Neural cell (in vitro differentiated cells): Measurements from ENCODE around the gene POMT2. TPM values are rescaled to one million over a fixed set of nuclear protein-coding genes. Genes with fewer than 3 reads are reported as not detected.

Experiments
- H2AFZ ChIP-seq: fragments of 200-600, 300-800 bp; sonication (generic), shearing (Covaris generic); 2 replicates; pipeline ENCODE4 v1.6.0; 2014; ENCODE audit warnings: low read depth, mild to moderate bottlenecking, antibody characterized with exemption, low read length, moderate library complexity
- H3F3A ChIP-seq: fragments of 200-600 bp; shearing (Covaris generic); 2 replicates; pipeline ENCODE4 v1.6.1; 2016; ENCODE audit warnings: mild to moderate bottlenecking, moderate library complexity, mixed read lengths, antibody characterized with exemption, low read length; ENCODE audit not compliant: insufficient read depth, poor library complexity, severe bottlenecking
- H3K27ac ChIP-seq: fragments of 200-600, 300-800 bp; sonication (generic), shearing (Covaris generic); 2 replicates; pipeline ENCODE4 v1.5.1; 2014; ENCODE audit warnings: mild to moderate bottlenecking, low read length, moderate library complexity
- H3K27me3 ChIP-seq: fragments of 300-800, 200-600 bp; sonication (generic), shearing (Covaris generic); 2 replicates; pipeline ENCODE4 v1.6.0; 2014; ENCODE audit warnings: mild to moderate bottlenecking, low read depth, low read length, moderate library complexity; ENCODE audit not compliant: insufficient read depth
- H3K36me3 ChIP-seq: fragments of 300-800, 200-600 bp; sonication (generic), shearing (Covaris generic); 2 replicates; pipeline ENCODE4 v1.5.1; 2014; ENCODE audit warnings: mild to moderate bottlenecking, antibody characterized with exemption, low read length, moderate library complexity; ENCODE audit not compliant: insufficient read depth
- H3K4me2 ChIP-seq: fragments of 300-800, 200-600 bp; sonication (generic), shearing (Covaris generic); 2 replicates; pipeline ENCODE4 v1.6.0; 2014; ENCODE audit warnings: mild to moderate bottlenecking, low read length
- H3K4me3 ChIP-seq: fragments of 300-800, 200-600 bp; sonication (generic), shearing (Covaris generic); 2 replicates; pipeline ENCODE4 v1.5.1; 2014; ENCODE audit warnings: mild to moderate bottlenecking, low read length, moderate library complexity
- H3K79me2 ChIP-seq: fragments of 200-600 bp; shearing (Covaris generic); replicated peaks from 2 replicates; pipeline ENCODE4 v1.6.0; 2014; ENCODE audit warnings: mild to moderate bottlenecking, low read length, moderate library complexity; ENCODE audit not compliant: insufficient read depth
- H3K9ac ChIP-seq: fragments of 300-800, 200-600 bp; sonication (generic), shearing (Covaris generic); 2 replicates; pipeline ENCODE4 v1.6.1; 2016; ENCODE audit warnings: mild to moderate bottlenecking, low read length, mixed read lengths
- H3K9me2 ChIP-seq: fragments of 200-600 bp; shearing (Covaris generic); 2 replicates; pipeline ENCODE4 v1.6.1; 2016; ENCODE audit warnings: mild to moderate bottlenecking, low read length, mixed read lengths; ENCODE audit not compliant: insufficient read depth
- H3K9me3 ChIP-seq: fragments of 200-600, 300-800 bp; sonication (generic), shearing (Covaris generic); 2 replicates; pipeline ENCODE4 v1.6.1; 2016; ENCODE audit warnings: mild to moderate bottlenecking, mixed run types, low read length, moderate library complexity, mixed read lengths
- H4K20me1 ChIP-seq: fragments of 200-600 bp; shearing (Covaris generic); 2 replicates; pipeline ENCODE4 v1.6.1; 2016; ENCODE audit warnings: mild to moderate bottlenecking, mixed run types; ENCODE audit not compliant: insufficient read depth
- CTCF ChIP-seq: fragments of 450-650 bp; IDR thresholded peaks from 2 replicates; pipeline ENCODE4 v1.5.1; 2014; ENCODE audit warnings: antibody characterized with exemption, mild to moderate bottlenecking, moderate library complexity; ENCODE audit not compliant: poor library complexity, severe bottlenecking
- EP300 ChIP-seq: fragments of 450-650 bp; conservative IDR thresholded peaks from 2 replicates; pipeline ENCODE4 v1.6.1; 2014; ENCODE audit warnings: antibody characterized with exemption, mild to moderate bottlenecking, moderate library complexity; ENCODE audit not compliant: poor library complexity, severe bottlenecking
- EZH2 ChIP-seq: fragments of 200-600, 300-800 bp; shearing (Covaris generic), sonication (generic); IDR thresholded peaks from 2 replicates; pipeline ENCODE4 v1.6.1; 2014; ENCODE audit warnings: antibody characterized with exemption, low read length, borderline replicate concordance, mild to moderate bottlenecking; ENCODE audit not compliant: insufficient read depth, poor library complexity, severe bottlenecking
- MXI1 ChIP-seq: fragments of 450-650 bp; conservative IDR thresholded peaks from 2 replicates; pipeline ENCODE4 v1.6.1; 2014; ENCODE audit warnings: antibody characterized with exemption, mild to moderate bottlenecking; ENCODE audit not compliant: poor library complexity, severe bottlenecking
- POLR2AphosphoS5 ChIP-seq: IDR thresholded peaks from 2 replicates; pipeline ENCODE4 v1.6.1; 2012
- RAD21 ChIP-seq: fragments of 450-650 bp; conservative IDR thresholded peaks from 2 replicates; pipeline ENCODE4 v1.6.1; 2014; ENCODE audit warnings: antibody characterized with exemption, mild to moderate bottlenecking, moderate library complexity
- SMC3 ChIP-seq: fragments of 450-650 bp; conservative IDR thresholded peaks from 2 replicates; pipeline ENCODE4 v1.6.1; 2014; ENCODE audit warnings: antibody characterized with exemption, mild to moderate bottlenecking, moderate library complexity; ENCODE audit not compliant: poor library complexity
- TAF1 ChIP-seq: IDR thresholded peaks from 2 replicates; pipeline ENCODE4 v1.6.1; 2012; ENCODE audit warnings: low read depth
- polyA plus RNA-seq: library from polyadenylated mRNA; depleted of rRNA; stranded (reverse); fragments of >200 nt; gene quantifications from 2 replicates; pipeline ENCODE4 v1.2.3, GENCODE V29; 2014
- TF ChIP-seq, protein P1 (sequence below): IDR thresholded peaks from 2 replicates; pipeline ENCODE4 v1.6.1; 2012; ENCODE audit warnings: borderline replicate concordance

POMT2 gene
- polyA plus RNA-seq, 1 donor from 2014 or later, result 9.6 TPM

GRCh38 chr14:77275041-77275580 is 45.6 kb downstream of the POMT2 start:
- H3K4me2 ChIP-seq, result no peak overlapping the region
- peak overlapping the region; percentile 32 for H3K9ac ChIP-seq
- no peaks in the 10 kb centered on the region for H3K79me2 ChIP-seq
- no peaks in the 10 kb centered on the region for H3K9me3 ChIP-seq
- no peaks in the 10 kb centered on the region for H4K20me1 ChIP-seq
- H3K9me2 ChIP-seq, result no peaks in the 10 kb centered on the region
- H3K27ac ChIP-seq, result peak overlapping the region; percentile 67
- peak overlapping the region; percentile 23 for H3K4me3 ChIP-seq
- peaks cover 25% of the 10 kb centered on the region for H3K27me3 ChIP-seq
- H2AFZ ChIP-seq, result no peak overlapping the region
- TF ChIP-seq POLR2AphosphoS5, result no peak
- TF ChIP-seq, protein P1, sequence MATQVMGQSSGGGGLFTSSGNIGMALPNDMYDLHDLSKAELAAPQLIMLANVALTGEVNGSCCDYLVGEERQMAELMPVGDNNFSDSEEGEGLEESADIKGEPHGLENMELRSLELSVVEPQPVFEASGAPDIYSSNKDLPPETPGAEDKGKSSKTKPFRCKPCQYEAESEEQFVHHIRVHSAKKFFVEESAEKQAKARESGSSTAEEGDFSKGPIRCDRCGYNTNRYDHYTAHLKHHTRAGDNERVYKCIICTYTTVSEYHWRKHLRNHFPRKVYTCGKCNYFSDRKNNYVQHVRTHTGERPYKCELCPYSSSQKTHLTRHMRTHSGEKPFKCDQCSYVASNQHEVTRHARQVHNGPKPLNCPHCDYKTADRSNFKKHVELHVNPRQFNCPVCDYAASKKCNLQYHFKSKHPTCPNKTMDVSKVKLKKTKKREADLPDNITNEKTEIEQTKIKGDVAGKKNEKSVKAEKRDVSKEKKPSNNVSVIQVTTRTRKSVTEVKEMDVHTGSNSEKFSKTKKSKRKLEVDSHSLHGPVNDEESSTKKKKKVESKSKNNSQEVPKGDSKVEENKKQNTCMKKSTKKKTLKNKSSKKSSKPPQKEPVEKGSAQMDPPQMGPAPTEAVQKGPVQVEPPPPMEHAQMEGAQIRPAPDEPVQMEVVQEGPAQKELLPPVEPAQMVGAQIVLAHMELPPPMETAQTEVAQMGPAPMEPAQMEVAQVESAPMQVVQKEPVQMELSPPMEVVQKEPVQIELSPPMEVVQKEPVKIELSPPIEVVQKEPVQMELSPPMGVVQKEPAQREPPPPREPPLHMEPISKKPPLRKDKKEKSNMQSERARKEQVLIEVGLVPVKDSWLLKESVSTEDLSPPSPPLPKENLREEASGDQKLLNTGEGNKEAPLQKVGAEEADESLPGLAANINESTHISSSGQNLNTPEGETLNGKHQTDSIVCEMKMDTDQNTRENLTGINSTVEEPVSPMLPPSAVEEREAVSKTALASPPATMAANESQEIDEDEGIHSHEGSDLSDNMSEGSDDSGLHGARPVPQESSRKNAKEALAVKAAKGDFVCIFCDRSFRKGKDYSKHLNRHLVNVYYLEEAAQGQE, result no peak
- TF ChIP-seq MXI1, result no peak
- no peak for TF ChIP-seq RAD21
- no peak for TF ChIP-seq SMC3
- no peak for TF ChIP-seq TAF1
- no peaks in the 10 kb centered on the region for H3K36me3 ChIP-seq
- H3F3A ChIP-seq, result no peaks in the 10 kb centered on the region

DNA sequence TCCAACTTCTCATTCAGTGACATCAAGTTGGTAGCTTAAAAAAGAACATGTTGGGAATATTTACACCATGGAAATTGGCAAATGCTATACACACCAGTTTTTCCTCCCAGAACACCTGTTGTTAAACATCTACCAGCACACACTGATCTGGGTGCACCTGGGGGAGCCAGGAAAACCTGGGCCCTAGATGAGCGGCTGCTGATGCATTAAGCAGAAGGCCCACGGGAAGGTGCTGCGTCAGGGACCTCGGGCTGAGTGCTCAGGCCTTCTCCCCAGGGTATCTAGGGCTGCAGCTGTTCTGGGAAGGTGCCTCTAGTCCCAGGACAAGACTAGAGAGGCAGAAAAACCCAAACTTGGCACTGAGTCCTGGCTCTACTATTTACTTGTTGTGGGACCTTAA is 46.9 kb downstream of the POMT2 start:
- Histone ChIP-seq H3K36me3 (no peaks in the 10 kb centered on the region), H3K4me2 (no peak overlapping the region), H3K27ac (no peak overlapping the region), H3F3A (no peaks in the 10 kb centered on the region), H3K27me3 (peaks cover 37% of the 10 kb centered on the region), H3K4me3 (no peak overlapping the region), H4K20me1 (no peaks in the 10 kb centered on the region), H3K9me2 (no peaks in the 10 kb centered on the region), H3K9ac (no peak overlapping the region), H3K79me2 (no peaks in the 10 kb centered on the region), H2AFZ (no peak overlapping the region), H3K9me3 (no peaks in the 10 kb centered on the region)
- TF ChIP-seq RAD21 (no peak), CTCF (no peak)

- Histone ChIP-seq H3K4me3 (no peak overlapping the region), H2AFZ (no peak overlapping the region), H3K27ac (no peak overlapping the region), H3K79me2 (no peaks in the 10 kb centered on the region), H3K36me3 (no peaks in the 10 kb centered on the region), H3K9me3 (no peaks in the 10 kb centered on the region), H3K4me2 (no peak overlapping the region), H4K20me1 (no peaks in the 10 kb centered on the region), H3K27me3 (peaks cover 51% of the 10 kb centered on the region), H3K9ac (no peak overlapping the region), H3F3A (no peaks in the 10 kb centered on the region), H3K9me2 (no peaks in the 10 kb centered on the region)
- TF ChIP-seq CTCF (no peak), MXI1 (no peak), POLR2AphosphoS5 (no peak), RAD21 (no peak), EP300 (no peak), SMC3 (no peak), TAF1 (no peak), EZH2 (no peak)
- TF ChIP-seq, protein P1, result no peak
Observed at GRCh38 chr14:77272261-77272660, 48.4 kb downstream of the POMT2 start.
